ENCODE data around the gene ATP6AP2. TPM values are rescaled to one million over a fixed set of nuclear protein-coding genes. Genes with fewer than 3 reads are reported as not detected.

Gene ATP6AP2
- total and polyA plus RNA-seq, 9 of the 15 experiments (the other 6 are each of a cell fraction or from before 2014, with no cell fraction given): 23.3 to 131 (median 41.9) TPM

GRCh38 chrX:40543661-40544328, 37.0 kb upstream of the ATP6AP2 start (continued):
- TF ChIP-seq DEAF1 (CRISPR knock-in tag; IDR thresholded peaks at IDR 0.05) (peak; percentile 61; the same call in 1 of the 2 replicates), KLF16 (IDR thresholded peaks at IDR 0.05) (no peak), MAFG (tag; conservative IDR thresholded peaks at IDR 0.05) (no peak), MAFK (IDR thresholded peaks at IDR 0.05; ENCODE audit: low read length) (no peak), GTF2E2 (tag; IDR thresholded peaks at IDR 0.05) (no peak), ZBTB12 (CRISPR knock-in tag; IDR thresholded peaks at IDR 0.05) (no peak), FUS (optimal IDR thresholded peaks at IDR 0.05; ENCODE audit: low read depth, low read length) (no peak), ZMIZ1 (IDR thresholded peaks at IDR 0.05; ENCODE audit: low read depth in 2 of 2, low read length in 2 of 2) (no peak)
